HEK293T (cell line): ENCODE results near the gene MKLN1.
A peak's percentile ranks its signal among the peaks of the same experiment; 100 is the strongest.
"Not testable (repeated sequence)": the region's sequence is repeated elsewhere in the genome, so short reads cannot be mapped to it uniquely, and the experiment has no call there.

Experiments used
- CTCF ChIA-PET: fragments of 350-600 bp; formaldehyde crosslinking; extraction: SDS; loops from one replicate; lab custom pipeline; 2021; ENCODE audit warnings: antibody characterized with exemption, inconsistent platforms; lab: Yijun Ruan, JAX
- POLR2A ChIA-PET: fragments of 350-600 bp; formaldehyde crosslinking; extraction: SDS; loops from one replicate; lab custom pipeline; 2020; ENCODE audit warnings: antibody characterized with exemption, inconsistent platforms; lab: Yijun Ruan, JAX
- DNase-seq: peaks from one replicate; pipeline ENCODE4 v3.0.0; 2012; ENCODE audit warnings: mixed read lengths; ENCODE audit errors: extremely low spot score
- ARNT ChIP-seq: fragments of 450-650 bp; IDR thresholded peaks from 2 replicates; pipeline ENCODE4 v1.6.1; 2017; ENCODE audit warnings: mild to moderate bottlenecking
- BHLHE40 ChIP-seq: fragments of 450-650 bp; IDR thresholded peaks from 2 replicates; pipeline ENCODE4 v1.6.1; 2016; ENCODE audit warnings: mild to moderate bottlenecking, moderate library complexity, borderline replicate concordance
- CTBP1 ChIP-seq: fragments of 450-650 bp; IDR thresholded peaks from 2 replicates; pipeline ENCODE4 v1.6.1; 2016; ENCODE audit warnings: borderline replicate concordance
- ELF4 ChIP-seq: fragments of 450-650 bp; IDR thresholded peaks from 2 replicates; pipeline ENCODE4 v1.6.1; 2017; ENCODE audit warnings: antibody characterized with exemption
- FOXA1 ChIP-seq: fragments of 450-650 bp; IDR thresholded peaks from 2 replicates; pipeline ENCODE4 v1.6.1; 2016; ENCODE audit warnings: mild to moderate bottlenecking
- FOXK2 ChIP-seq: fragments of 450-650 bp; IDR thresholded peaks from 2 replicates; pipeline ENCODE4 v1.6.1; 2016; ENCODE audit warnings: mild to moderate bottlenecking
- FOXM1 ChIP-seq: fragments of 450-650 bp; IDR thresholded peaks from 2 replicates; pipeline ENCODE4 v1.6.1; 2017; ENCODE audit warnings: mild to moderate bottlenecking, borderline replicate concordance
- HDGF ChIP-seq: fragments of 450-650 bp; IDR thresholded peaks from 2 replicates; pipeline ENCODE4 v1.6.1; 2017; ENCODE audit warnings: antibody characterized with exemption, borderline replicate concordance
- L3MBTL2 ChIP-seq: fragments of 450-650 bp; conservative IDR thresholded peaks from 2 replicates; pipeline ENCODE4 v1.6.1; 2016; ENCODE audit warnings: mild to moderate bottlenecking
- LEF1 ChIP-seq: fragments of 450-650 bp; IDR thresholded peaks from 2 replicates; pipeline ENCODE4 v1.6.1; 2017; ENCODE audit warnings: mild to moderate bottlenecking, borderline replicate concordance
- NFRKB ChIP-seq: fragments of 450-650 bp; IDR thresholded peaks from 2 replicates; pipeline ENCODE4 v1.6.1; 2016; ENCODE audit warnings: mild to moderate bottlenecking, moderate library complexity
- SP1 ChIP-seq: fragments of 450-650 bp; IDR thresholded peaks from 2 replicates; pipeline ENCODE4 v1.6.1; 2017
- SUZ12 ChIP-seq: fragments of 450-650 bp; IDR thresholded peaks from 2 replicates; pipeline ENCODE4 v1.6.1; 2016; ENCODE audit warnings: mild to moderate bottlenecking
- TARDBP ChIP-seq: fragments of 450-650 bp; IDR thresholded peaks from 2 replicates; pipeline ENCODE4 v1.6.1; 2016
- ZNF384 ChIP-seq: fragments of 450-650 bp; IDR thresholded peaks from 2 replicates; pipeline ENCODE4 v1.6.1; 2016
- TF ChIP-seq, protein P1 (sequence below): fragments of 450-650 bp; IDR thresholded peaks from 2 replicates; pipeline ENCODE4 v1.6.1; 2016

Gene MKLN1

GRCh38 chr7:131302876-131303707 is 24.6 kb upstream of the MKLN1 start:
- CTCF ChIA-PET: interaction anchor here (1.0 kb wide), 1 partner anchor 193 kb away, joined by 4 read pairs; no protein-coding TSS in a partner anchor
- POLR2A ChIA-PET: interaction anchor here (0.8 kb wide), 1 partner anchor 194 kb away, joined by 3 read pairs; no protein-coding TSS in a partner anchor
- TF ChIP-seq FOXK2: no peak
- TF ChIP-seq ARNT: no peak
- TF ChIP-seq, protein P1, sequence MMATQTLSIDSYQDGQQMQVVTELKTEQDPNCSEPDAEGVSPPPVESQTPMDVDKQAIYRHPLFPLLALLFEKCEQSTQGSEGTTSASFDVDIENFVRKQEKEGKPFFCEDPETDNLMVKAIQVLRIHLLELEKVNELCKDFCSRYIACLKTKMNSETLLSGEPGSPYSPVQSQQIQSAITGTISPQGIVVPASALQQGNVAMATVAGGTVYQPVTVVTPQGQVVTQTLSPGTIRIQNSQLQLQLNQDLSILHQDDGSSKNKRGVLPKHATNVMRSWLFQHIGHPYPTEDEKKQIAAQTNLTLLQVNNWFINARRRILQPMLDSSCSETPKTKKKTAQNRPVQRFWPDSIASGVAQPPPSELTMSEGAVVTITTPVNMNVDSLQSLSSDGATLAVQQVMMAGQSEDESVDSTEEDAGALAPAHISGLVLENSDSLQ: no peak
- TF ChIP-seq CTBP1: no peak
- TF ChIP-seq FOXA1: no peak
- no peak for TF ChIP-seq FOXM1
- TF ChIP-seq SP1: no peak
- TF ChIP-seq NFRKB: no peak
- TF ChIP-seq TARDBP: no peak
- TF ChIP-seq ELF4: no peak
- no peak for TF ChIP-seq ZNF384
- peak; percentile 12 for DNase-seq

DNA sequence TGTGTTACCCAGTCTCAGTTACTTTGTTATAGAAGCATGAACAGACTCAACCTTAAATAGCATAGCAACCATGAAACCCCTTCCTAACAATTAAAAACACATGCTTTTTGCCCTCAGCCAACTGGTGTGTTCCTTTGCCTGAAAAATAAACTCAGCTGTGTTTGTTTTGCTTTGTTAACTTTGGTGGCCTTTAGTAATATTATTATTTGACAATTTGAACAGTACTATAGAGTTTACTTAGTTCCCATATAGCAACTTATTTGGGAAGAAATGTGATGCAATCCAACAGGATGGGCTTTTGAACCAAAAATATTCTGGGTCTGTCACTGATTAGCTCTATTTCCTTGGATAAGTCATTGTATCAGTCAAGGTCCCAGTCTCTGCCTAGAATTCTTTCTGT is 22.5 kb upstream of the MKLN1 start:
- no peak for DNase-seq
- CTCF ChIA-PET: no interaction called here
- TF ChIP-seq FOXK2 (no peak), ELF4 (no peak), L3MBTL2 (no peak), NFRKB (no peak), SP1 (no peak), HDGF (no peak), ZNF384 (no peak), TARDBP (no peak), LEF1 (no peak), FOXM1 (no peak), ARNT (no peak), BHLHE40 (no peak), CTBP1 (no peak), FOXA1 (no peak), SUZ12 (no peak)
- TF ChIP-seq, protein P1: no peak
- POLR2A ChIA-PET: no interaction called here

GRCh38 chr7:131306041-131306440 is 21.6 kb upstream of the MKLN1 start:
- POLR2A ChIA-PET, DNase-seq, CTCF ChIA-PET: not testable (repeated sequence)

DNA sequence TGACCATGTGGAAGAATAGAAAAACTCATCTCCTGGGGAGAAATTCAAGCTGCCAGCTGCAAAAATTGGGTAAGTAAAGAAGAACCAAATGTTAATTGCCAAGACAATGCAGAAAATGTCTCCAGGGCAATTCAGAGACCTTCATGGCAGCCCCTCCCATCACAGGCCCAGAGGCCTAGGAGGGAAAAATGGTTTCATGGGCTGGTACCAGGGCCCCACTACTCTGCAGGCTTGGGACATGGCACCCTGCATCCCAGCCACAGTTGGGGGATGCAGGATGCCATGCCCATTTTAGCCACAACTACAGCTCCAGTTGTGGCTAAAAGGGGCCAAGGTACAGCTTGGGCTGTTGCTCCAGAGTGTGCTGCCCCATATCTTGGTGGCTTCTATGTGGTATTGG is 20.9 kb upstream of the MKLN1 start:
- ChIA-PET POLR2A (no interaction called here), CTCF (no interaction called here)
- no peak for DNase-seq
- TF ChIP-seq LEF1 (no peak), SP1 (no peak), CTBP1 (no peak), FOXA1 (no peak), L3MBTL2 (no peak), ELF4 (no peak), FOXM1 (no peak)

DNA sequence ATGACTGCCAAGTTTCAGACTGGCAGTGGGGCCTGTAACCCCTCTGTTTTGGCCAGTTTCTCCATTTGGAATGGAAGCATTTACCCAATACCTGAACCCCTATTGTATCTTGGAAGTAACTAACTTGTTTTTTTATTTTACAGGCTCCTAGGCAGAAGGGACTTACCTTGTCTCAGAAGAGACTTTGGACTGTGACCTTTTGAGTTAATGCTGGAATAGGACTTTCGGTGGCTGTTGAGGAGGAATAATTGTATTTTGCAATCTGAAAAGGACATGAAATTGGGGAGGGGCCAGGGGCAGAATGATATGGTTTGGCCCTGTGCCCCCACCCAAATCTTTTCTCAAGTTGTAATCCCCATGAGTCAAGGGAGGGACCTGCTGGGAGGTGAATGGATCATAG is 20.0 kb upstream of the MKLN1 start:
- TF ChIP-seq L3MBTL2: no peak
- TF ChIP-seq FOXK2: no peak
- no peak for TF ChIP-seq BHLHE40
- TF ChIP-seq FOXM1: no peak
- TF ChIP-seq SP1: no peak
- no peak for TF ChIP-seq HDGF
- no peak for TF ChIP-seq SUZ12
- no peak for TF ChIP-seq FOXA1
- no peak for TF ChIP-seq NFRKB
- TF ChIP-seq TARDBP: no peak
- TF ChIP-seq LEF1: no peak
- TF ChIP-seq ELF4: no peak
- TF ChIP-seq ZNF384: no peak
- TF ChIP-seq, protein P1: no peak
- no peak for TF ChIP-seq CTBP1
- no peak for TF ChIP-seq ARNT
- POLR2A ChIA-PET: no interaction called here
- CTCF ChIA-PET: no interaction called here
- no peak for DNase-seq

DNA sequence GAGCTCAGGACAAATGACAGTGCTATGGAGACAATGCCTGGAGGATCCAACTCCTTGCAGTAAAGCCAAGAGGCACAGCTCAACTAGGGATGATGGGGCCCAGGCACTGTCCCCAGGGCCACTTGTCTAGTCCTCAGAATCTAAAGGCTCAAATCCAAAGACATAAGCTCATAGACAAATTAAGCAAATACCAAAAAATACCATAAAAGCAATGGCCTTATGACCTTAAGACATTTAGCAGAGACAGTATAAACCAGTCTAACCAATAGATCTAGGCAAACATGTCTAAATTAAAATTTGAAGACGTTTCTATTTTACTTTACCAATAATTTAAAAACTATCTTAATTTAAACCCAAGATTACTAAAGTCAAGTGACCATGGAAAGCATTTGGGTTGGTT is 14.8 kb upstream of the MKLN1 start:
- ChIA-PET CTCF (no interaction called here), POLR2A (no interaction called here)
- DNase-seq: no peak
- TF ChIP-seq ARNT (no peak), SUZ12 (no peak), HDGF (no peak), SP1 (no peak), TARDBP (no peak), BHLHE40 (no peak), L3MBTL2 (no peak), FOXK2 (no peak), NFRKB (no peak), FOXM1 (no peak), CTBP1 (no peak), FOXA1 (no peak), ELF4 (no peak)
- TF ChIP-seq, protein P1: no peak
